ENCODE data around the gene CALHM2. TPM values are rescaled to one million over a fixed set of nuclear protein-coding genes. Genes with fewer than 3 reads are reported as not detected.

Gene CALHM2
- total RNA-seq, 1 donor from 2014 or later: 0.25 TPM

- DNase-seq (ENCODE audit: low read depth): no peak
- Histone ChIP-seq H3K4me3 (ENCODE audit: low read depth, low read length) (no peak overlapping the region), H3K27me3 (ENCODE audit: control insufficient read depth, insufficient read depth, low read length) (peaks cover 38% of the 10 kb centered on the region), H3K36me3 (ENCODE audit: control insufficient read depth, insufficient read depth, low read length) (no peaks in the 10 kb centered on the region)
- TF ChIP-seq CTCF (IDR thresholded peaks at IDR 0.05; ENCODE audit: insufficient read depth, low read length, poor library complexity, severe bottlenecking): no peak
Observed at GRCh38 chr10:103497161-103497915, 45.2 kb upstream of the CALHM2 start.

GRCh38 chr10:103495321-103495720 lies 43.2 kb upstream of the CALHM2 start:
- H3K4me3 ChIP-seq (ENCODE audit: low read depth, low read length): no peak overlapping the region
- peaks cover 33% of the 10 kb centered on the region for H3K27me3 ChIP-seq (ENCODE audit: control insufficient read depth, insufficient read depth, low read length)
- no peaks in the 10 kb centered on the region for H3K36me3 ChIP-seq (ENCODE audit: control insufficient read depth, insufficient read depth, low read length)
- no peak for DNase-seq (ENCODE audit: low read depth)
- TF ChIP-seq CTCF (IDR thresholded peaks at IDR 0.05; ENCODE audit: insufficient read depth, low read length, poor library complexity, severe bottlenecking): no peak

GRCh38 chr10:103493916-103494877 lies 42.0 kb upstream of the CALHM2 start:
- DNase-seq (ENCODE audit: low read depth): no peak
- H3K27me3 ChIP-seq (ENCODE audit: control insufficient read depth, insufficient read depth, low read length): peaks cover 31% of the 10 kb centered on the region
- no peak for TF ChIP-seq CTCF (IDR thresholded peaks at IDR 0.05; ENCODE audit: insufficient read depth, low read length, poor library complexity, severe bottlenecking)
- peak overlapping the region; percentile 25 for H3K4me3 ChIP-seq (ENCODE audit: low read depth, low read length)
- no peaks in the 10 kb centered on the region for H3K36me3 ChIP-seq (ENCODE audit: control insufficient read depth, insufficient read depth, low read length)

GRCh38 chr10:103493362-103493915 lies 41.3 kb upstream of the CALHM2 start, which contains the start of gene NEURL1:
Gene NEURL1 (plus strand): TSS chr10:103493705. CDS start chr10:103494388, 683 bp downstream.
- TF ChIP-seq CTCF (IDR thresholded peaks at IDR 0.05; ENCODE audit: insufficient read depth, low read length, poor library complexity, severe bottlenecking): no peak
- DNase-seq (ENCODE audit: low read depth): no peak
- Histone ChIP-seq H3K4me3 (ENCODE audit: low read depth, low read length) (peak within 1 kb of the TSS; percentile 25), H3K27me3 (ENCODE audit: control insufficient read depth, insufficient read depth, low read length) (peaks cover 30% of the 10 kb centered on the region), H3K36me3 (ENCODE audit: control insufficient read depth, insufficient read depth, low read length) (no peaks in the 10 kb centered on the region)

- no peak for TF ChIP-seq CTCF (IDR thresholded peaks at IDR 0.05; ENCODE audit: insufficient read depth, low read length, poor library complexity, severe bottlenecking)
- Histone ChIP-seq H3K27me3 (ENCODE audit: control insufficient read depth, insufficient read depth, low read length) (peaks cover 28% of the 10 kb centered on the region), H3K4me3 (ENCODE audit: low read depth, low read length) (no peak overlapping the region), H3K36me3 (ENCODE audit: control insufficient read depth, insufficient read depth, low read length) (no peaks in the 10 kb centered on the region)
- no peak for DNase-seq (ENCODE audit: low read depth)
Observed at GRCh38 chr10:103492655-103493261, 40.6 kb upstream of the CALHM2 start.
